GM12878 (cell line): ENCODE data around the gene MYOM3. TPM values are rescaled to one million over a fixed set of nuclear protein-coding genes. Genes with fewer than 3 reads are reported as not detected.

Experiments
- ATAC-seq: fragments of 200-7000 bp; cut with Tn5 transposase; 3 replicates; pipeline ENCODE4 v1.9.1; 2020; ENCODE audit warnings: mild to moderate bottlenecking, moderate library complexity
- BruUV-seq: library from RNA; stranded (reverse); fragments of 400-500 nt; replicated peaks from 2 replicates; lab custom pipeline; 2021; lab: Mats Ljungman, UMichigan
- CTCF ChIA-PET: fragments of 300-600 bp; sonication (Branson Sonifier 250); formaldehyde crosslinking; extraction: SDS; loops from one replicate; lab custom pipeline; 2021; ENCODE audit warnings: inconsistent platforms; lab: Yijun Ruan, JAX
- POLR2A ChIA-PET: fragments of 350-600 bp; formaldehyde crosslinking; extraction: SDS; loops from one replicate; lab custom pipeline; 2021; ENCODE audit warnings: inconsistent platforms; lab: Charles Lee
- RAD21 ChIA-PET: fragments of 300-600 bp; sonication (Branson Sonifier 250); formaldehyde crosslinking; loops from one replicate; lab custom pipeline; 2023; ENCODE audit warnings: antibody characterized with exemption; ENCODE audit not compliant: unreplicated experiment; lab: Charles Lee
- SMC1A ChIA-PET: fragments of 300-600 bp; sonication (Branson Sonifier 250); formaldehyde crosslinking; loops from one replicate; lab custom pipeline; 2023; ENCODE audit not compliant: unreplicated experiment, uncharacterized antibody; lab: Charles Lee
- DNase-seq: peaks from one replicate; pipeline ENCODE4 v3.0.0-alpha.2; 2011; ENCODE audit warnings: low read depth, low spot score
- FAIRE-seq: peaks from 3 replicates; lab custom pipeline; 2011; peaks lifted over from hg19 to GRCh38; lab: Jason Lieb, UNC
- H2AFZ ChIP-seq: 2 replicates; pipeline ENCODE4 v1.6.0; 2011; ENCODE audit warnings: low read depth, low read length, control low read depth; ENCODE audit not compliant: control insufficient read depth
- H3K27ac ChIP-seq: 2 replicates; pipeline ENCODE4 v1.5.1; 2011; ENCODE audit warnings: control low read depth; ENCODE audit not compliant: control insufficient read depth, insufficient read depth
- H3K27me3 ChIP-seq, 2 experiments: replicated peaks in 1 of 2; 2 replicates each; pipeline versions ENCODE4 v1.6.0 to v1.6.1; 2011; ENCODE audit warnings: low read length in 1 of 2; ENCODE audit not compliant: control insufficient read depth in 2 of 2, insufficient read depth in 2 of 2
- H3K36me3 ChIP-seq, 2 experiments: 2 replicates each; pipeline ENCODE4 v1.5.1; 2011; ENCODE audit warnings: low read length in 1 of 2; ENCODE audit not compliant: control insufficient read depth in 2 of 2, insufficient read depth in 2 of 2
- H3K4me1 ChIP-seq: 2 replicates; pipeline ENCODE4 v1.6.1; 2011; ENCODE audit warnings: mild to moderate bottlenecking, low read length, moderate library complexity, mixed read lengths; ENCODE audit not compliant: control insufficient read depth, insufficient read depth
- H3K4me2 ChIP-seq: 2 replicates; pipeline ENCODE4 v1.6.0; 2011; ENCODE audit warnings: control low read depth; ENCODE audit not compliant: control insufficient read depth, insufficient read depth
- H3K4me3 ChIP-seq: fragments of 200-600 bp; sonication (generic); 2 replicates; pipeline ENCODE4 v1.5.1; 2016
- H3K79me2 ChIP-seq: 2 replicates; pipeline ENCODE4 v1.6.0; 2011; ENCODE audit warnings: low read length; ENCODE audit not compliant: control insufficient read depth, insufficient read depth
- H3K9ac ChIP-seq: 2 replicates; pipeline ENCODE4 v1.8.0; 2011; ENCODE audit warnings: low read length, control low read depth, mixed read lengths; ENCODE audit not compliant: control insufficient read depth, insufficient read depth
- H3K9me3 ChIP-seq: replicated peaks from 3 replicates; pipeline ENCODE4 v1.5.1; 2011; ENCODE audit warnings: mild to moderate bottlenecking, low read length; ENCODE audit not compliant: control insufficient read depth, insufficient read depth
- H4K20me1 ChIP-seq: 2 replicates; pipeline ENCODE4 v1.6.0; 2011; ENCODE audit not compliant: control insufficient read depth, insufficient read depth
- E2F8 ChIP-seq: fragments of 450-650 bp; IDR thresholded peaks from 2 replicates; pipeline ENCODE4 v1.6.1; 2018; ENCODE audit warnings: mild to moderate bottlenecking, low read depth, moderate library complexity; ENCODE audit not compliant: partially characterized antibody
- MYC ChIP-seq: IDR thresholded peaks from 2 replicates; pipeline ENCODE4 v1.6.1; 2011; ENCODE audit warnings: mild to moderate bottlenecking, low read length, moderate library complexity, inconsistent platforms; ENCODE audit not compliant: insufficient read depth, insufficient replicate concordance, insufficient read length, severe bottlenecking
- NR2F1 ChIP-seq: fragments of 450-650 bp; conservative IDR thresholded peaks from 2 replicates; pipeline ENCODE4 v1.6.1; 2017; ENCODE audit warnings: mild to moderate bottlenecking
- PAX8 ChIP-seq: fragments of 450-650 bp; IDR thresholded peaks from 2 replicates; pipeline ENCODE4 v1.6.1; 2017; ENCODE audit warnings: mild to moderate bottlenecking, moderate library complexity
- RUNX3 ChIP-seq: IDR thresholded peaks from 2 replicates; pipeline ENCODE4 v1.6.1; 2012; ENCODE audit warnings: low read length, inconsistent platforms
- SUPT20H ChIP-seq: IDR thresholded peaks from 2 replicates; pipeline ENCODE4 v1.6.1; 2011; ENCODE audit warnings: low read depth, mild to moderate bottlenecking, low read length, moderate library complexity, borderline replicate concordance; ENCODE audit not compliant: control insufficient read depth
- TCF7 ChIP-seq: IDR thresholded peaks from 2 replicates; pipeline ENCODE4 v1.6.1; 2014; ENCODE audit warnings: antibody characterized with exemption, borderline replicate concordance
- WGBS: methylation state at CpG from one replicate; pipeline ENCODE4 v1.1.6; 2016; ENCODE audit warnings: low lambda C conversion rate; ENCODE audit not compliant: insufficient replicate concordance, insufficient coverage; ENCODE audit errors: missing lambda C conversion rate; 5-methylcytosine and 5-hydroxymethylcytosine counted together
- in situ Hi-C: fragments of 300-500 bp; cut with MboI; formaldehyde crosslinking; loops from 9 replicates; pipeline ENCODE4 v1.14.3; 2018; ENCODE audit warnings: mixed read lengths
- intact Hi-C: fragments of 100-400 bp; cut with micrococcal nuclease; formaldehyde crosslinking; loops from one replicate; pipeline ENCODE4 v1.14.2; 2022; ENCODE audit not compliant: unreplicated experiment
- polyA plus RNA-seq, 11 experiments: library from polyadenylated mRNA; depleted of rRNA in 4 of 11; unstranded in 6 of 11; stranded (reverse) in 5 of 11; fragments of >200 nt; fragmentation: Nextera tagmentation in 4 of 11; fragmentation: Illumina TruSeq in 1 of 11; extraction: Ambion mirVana in 4 of 11; extraction: Trizol in 1 of 11; gene quantifications; 1 replicate in 1 of 11; 2 replicates in 10 of 11; pipeline versions ENCODE4 v1.2.1 to v1.2.3, GENCODE V29; 2011 to 2016; ENCODE audit warnings: inconsistent platforms in 2 of 11, missing spikeins in 2 of 11, low read depth in 1 of 11
- total RNA-seq, 4 experiments: library from RNA; depleted of rRNA in 3 of 4; stranded (reverse); fragments of >200 nt in 3 of 4; fragmentation: Illumina TruSeq in 1 of 4; extraction: Trizol in 1 of 4; gene quantifications; 2 replicates each; pipeline versions ENCODE4 v1.2.1 to v1.2.3, GENCODE V29; 2013 to 2021

The MYOM3 gene
- total and polyA plus RNA-seq, 10 of the 15 experiments (the other 5 are each of a cell fraction or from before 2014, with no cell fraction given), result 0.06 TPM; not detected in 9

DNA sequence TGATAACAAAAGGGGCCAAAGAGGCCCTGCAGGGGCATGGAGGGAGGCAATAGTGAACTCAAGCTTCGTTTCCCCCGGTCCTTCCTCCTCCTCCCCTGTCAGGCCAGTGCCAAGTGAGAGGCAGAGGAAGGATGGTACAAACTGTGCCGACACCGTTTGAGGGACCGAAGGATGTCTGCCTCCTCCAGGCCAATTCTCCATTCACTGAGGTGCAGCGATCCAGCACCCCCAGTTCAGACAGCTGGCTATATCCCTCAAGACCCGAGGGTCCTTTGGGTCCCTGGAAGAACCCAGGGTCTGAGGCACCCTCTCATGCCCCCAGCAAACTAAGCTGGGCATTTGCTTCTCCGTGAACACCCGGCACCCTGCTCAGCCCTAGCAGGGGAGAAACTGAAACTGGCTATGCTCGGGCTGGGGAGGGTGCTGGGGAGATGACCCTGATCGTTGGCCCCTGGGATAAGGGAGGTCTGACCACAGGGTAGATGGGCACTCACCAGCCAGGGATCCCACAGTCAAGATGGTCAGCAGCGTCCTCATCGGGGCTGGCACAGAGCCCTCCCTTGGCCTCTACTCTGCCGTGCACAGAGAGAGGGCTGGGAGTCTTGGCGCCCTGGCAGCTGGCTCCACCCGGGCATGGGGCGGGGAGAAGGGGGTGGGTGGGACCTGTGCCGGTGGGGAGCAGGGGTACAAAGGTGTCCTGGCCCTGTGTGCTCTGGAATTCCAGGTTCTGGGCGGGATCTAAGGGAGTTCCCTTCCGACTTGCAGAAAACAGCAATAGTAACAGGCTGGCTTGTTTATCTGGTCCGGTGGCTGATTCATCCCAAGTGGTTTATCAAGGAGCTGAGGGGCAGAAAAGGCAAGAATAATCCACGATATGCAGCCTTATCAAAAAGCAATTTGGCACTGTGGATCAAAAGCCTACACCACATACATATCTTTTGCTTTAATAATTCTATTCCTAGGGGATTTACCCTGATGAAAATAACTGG is 30.9 kb upstream of the MYOM3 start, which contains the start of gene IL22RA1 (continued):
- TF ChIP-seq E2F8, result no peak
- TF ChIP-seq, all 136 proteins: peak for 0

- CTCF ChIA-PET, result no interaction called here
- Histone ChIP-seq H2AFZ (no peak overlapping the region), H4K20me1 (no peaks in the 10 kb centered on the region), H3K36me3 (no peaks in the 10 kb centered on the region), H3K4me3 (no peak overlapping the region), H3K27me3 (peaks cover 2 to 5% of the 10 kb centered on the region in 2 experiments; a peak in 2 of 4 replicates), H3K4me1 (no peaks in the 10 kb centered on the region), H3K4me2 (no peak overlapping the region), H3K9ac (no peak overlapping the region), H3K79me2 (no peaks in the 10 kb centered on the region), H3K9me3 (no peaks in the 10 kb centered on the region), H3K27ac (no peak overlapping the region)
- SMC1A ChIA-PET, result no interaction called here
- no peak for ATAC-seq
- FAIRE-seq, result no peak
- in situ Hi-C loops (no loop called here), intact Hi-C loops (no loop called here)
- no TSS peak for BruUV-seq
- RAD21 ChIA-PET, result no interaction called here
- 46% methylated on average over 10 of the region's 10 CpGs for WGBS
- no peak for TF ChIP-seq RUNX3
- TF ChIP-seq NR2F1, result no peak
- no peak for TF ChIP-seq MYC
- no peak for TF ChIP-seq TCF7
- TF ChIP-seq SUPT20H, result no peak
- TF ChIP-seq PAX8, result no peak
- POLR2A ChIA-PET, result no interaction called here
- no peak for DNase-seq
These were observed 29.5 kb upstream of the MYOM3 start for GRCh38 chr1:24141311-24141997.
